SK-MEL-5 (cell line): ENCODE results near the gene SEMA3C. TPM values are rescaled to one million over a fixed set of nuclear protein-coding genes. Genes with fewer than 3 reads are reported as not detected.

Experiments used
- DNase-seq: peaks from one replicate; pipeline ENCODE4 v3.0.0-alpha.2; 2016; ENCODE audit warnings: low read depth, low spot score
- in situ Hi-C: cut with HindIII; loops from 2 replicates; pipeline ENCODE4 v1.10.0; 2016; ENCODE audit warnings: low sequenced_read_pairs, high pct_unique_total_duplicates, low pct_unique_long_range_greater_than_20kb
- total RNA-seq: library from RNA; depleted of rRNA; stranded (reverse); fragments of >200 nt; shearing (Covaris generic); gene quantifications from 2 replicates; pipeline ENCODE4 v1.2.3, GENCODE V29; 2014

The SEMA3C gene
- total RNA-seq, 1 experiment from 2014 or later: 26.4 TPM

DNA sequence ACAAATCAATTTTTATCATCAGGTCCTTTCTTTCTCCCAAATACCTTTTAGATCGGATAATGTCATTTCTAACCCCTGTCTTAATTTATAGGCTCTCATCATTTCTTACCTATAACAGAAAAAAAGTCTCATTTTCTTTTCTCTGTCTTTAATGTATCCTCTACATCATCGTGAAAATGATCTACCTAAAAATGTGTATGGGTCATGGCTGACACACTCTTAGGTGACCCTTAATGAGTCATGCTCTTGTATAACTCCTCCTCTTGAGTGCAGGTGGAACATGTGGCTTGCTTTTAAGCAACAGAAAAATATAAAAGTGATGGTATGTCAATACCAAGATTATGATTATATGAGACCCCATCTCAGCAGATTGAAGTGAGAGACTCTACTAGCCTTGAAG lies 139.4 kb downstream of the SEMA3C start:
- in situ Hi-C loops: no loop called here
- no peak for DNase-seq

GRCh38 chr7:80775897-80776296 lies 143.0 kb downstream of the SEMA3C start:
- in situ Hi-C loops: no loop called here
- no peak for DNase-seq

- no peak for DNase-seq
Observed at GRCh38 chr7:80775482-80775881, 143.4 kb downstream of the SEMA3C start.

GRCh38 chr7:80774843-80775242 lies 144.0 kb downstream of the SEMA3C start:
- in situ Hi-C loops: no loop called here
- DNase-seq: no peak

More at GRCh38 chr7:80775482-80775881, 143.4 kb downstream of the SEMA3C start:
- in situ Hi-C loops: no loop called here

- no peak for DNase-seq
- in situ Hi-C loops: no loop called here
Observed at GRCh38 chr7:80773787-80774508, 144.9 kb downstream of the SEMA3C start.

- in situ Hi-C loops: no loop called here
- DNase-seq: no peak
Observed at GRCh38 chr7:80772347-80772993, 146.4 kb downstream of the SEMA3C start.

DNA sequence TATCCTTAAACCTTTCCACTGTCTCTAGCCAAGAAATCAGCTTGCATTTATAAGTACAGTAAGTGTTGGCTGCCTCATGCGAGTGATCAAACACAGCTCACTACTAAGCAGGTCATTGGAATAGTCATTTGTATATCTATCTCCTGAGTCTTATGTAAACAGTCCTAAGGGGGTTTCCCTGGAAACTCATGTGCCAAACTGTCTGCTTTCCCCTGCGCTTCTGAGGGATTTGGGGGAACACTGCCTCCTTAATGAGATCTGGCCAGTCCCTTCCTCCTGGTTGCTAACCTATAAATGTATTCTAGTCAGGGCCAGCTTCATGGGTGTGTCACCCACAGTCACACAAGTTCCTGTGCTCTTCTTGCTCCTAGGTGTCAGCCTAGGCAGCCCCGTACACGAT lies 147.3 kb downstream of the SEMA3C start:
- in situ Hi-C loops: no loop called here

GRCh38 chr7:80770675-80771081 lies 148.2 kb downstream of the SEMA3C start:
- DNase-seq: no peak

More for the DNA sequence above, 147.3 kb downstream of the SEMA3C start:
- no peak for DNase-seq

GRCh38 chr7:80770061-80770460 lies 148.8 kb downstream of the SEMA3C start:
- no peak for DNase-seq
- in situ Hi-C loops: no loop called here

More at GRCh38 chr7:80770675-80771081, 148.2 kb downstream of the SEMA3C start:
- in situ Hi-C loops: no loop called here

GRCh38 chr7:80768756-80769155 lies 150.1 kb downstream of the SEMA3C start:
- in situ Hi-C loops: no loop called here
- DNase-seq: no peak

GRCh38 chr7:80767654-80768053 lies 151.2 kb downstream of the SEMA3C start:
- no peak for DNase-seq
- in situ Hi-C loops: no loop called here

- in situ Hi-C loops: no loop called here
- DNase-seq: no peak
Observed at GRCh38 chr7:80766724-80767123, 152.1 kb downstream of the SEMA3C start.

DNA sequence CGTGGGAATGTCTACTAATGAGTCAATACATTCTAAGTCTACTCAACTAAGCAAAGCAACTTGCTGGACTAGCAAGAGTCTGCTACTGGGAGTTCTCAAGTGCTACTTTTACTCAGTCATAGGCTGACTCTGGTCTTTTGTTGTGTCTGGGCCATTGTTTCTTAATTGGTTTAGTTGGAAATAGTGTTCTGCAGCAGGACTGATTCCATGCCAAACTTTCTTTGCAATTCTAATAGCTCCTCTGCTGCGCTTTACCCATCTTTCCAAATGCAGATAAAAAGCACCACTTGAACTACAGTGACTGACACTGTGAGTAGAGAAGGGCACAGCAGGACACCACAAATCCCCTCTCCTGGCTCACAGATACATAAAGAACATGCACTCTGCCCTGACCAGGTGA lies 154.7 kb downstream of the SEMA3C start:
- peak; percentile 25 for DNase-seq
- in situ Hi-C loops: no loop called here

GRCh38 chr7:80763704-80764103 lies 155.1 kb downstream of the SEMA3C start:
- in situ Hi-C loops: no loop called here
- DNase-seq: no peak

- in situ Hi-C loops: no loop called here
- peak; percentile 99 for DNase-seq
Observed at GRCh38 chr7:80763289-80763688, 155.6 kb downstream of the SEMA3C start.

DNA sequence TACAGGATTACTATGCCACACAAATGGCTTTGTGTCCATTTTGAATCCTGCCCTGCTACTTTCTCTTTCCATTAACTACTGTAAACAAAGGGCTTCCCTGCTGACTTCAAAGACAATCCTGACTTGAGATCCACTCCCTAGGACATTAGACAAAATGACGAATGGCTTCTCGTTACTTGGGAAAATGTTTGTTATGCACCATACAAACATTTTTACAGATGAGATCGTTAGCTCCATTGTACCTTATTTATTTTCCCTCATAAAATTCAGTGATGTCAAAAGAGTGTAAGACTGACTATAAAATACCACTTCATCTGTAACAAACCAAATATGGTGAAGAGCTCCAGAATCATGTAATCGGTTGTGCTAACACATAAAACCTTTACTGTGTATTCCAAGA lies 158.6 kb downstream of the SEMA3C start:
- peak; percentile 37 for DNase-seq
- in situ Hi-C loops: no loop called here

DNA sequence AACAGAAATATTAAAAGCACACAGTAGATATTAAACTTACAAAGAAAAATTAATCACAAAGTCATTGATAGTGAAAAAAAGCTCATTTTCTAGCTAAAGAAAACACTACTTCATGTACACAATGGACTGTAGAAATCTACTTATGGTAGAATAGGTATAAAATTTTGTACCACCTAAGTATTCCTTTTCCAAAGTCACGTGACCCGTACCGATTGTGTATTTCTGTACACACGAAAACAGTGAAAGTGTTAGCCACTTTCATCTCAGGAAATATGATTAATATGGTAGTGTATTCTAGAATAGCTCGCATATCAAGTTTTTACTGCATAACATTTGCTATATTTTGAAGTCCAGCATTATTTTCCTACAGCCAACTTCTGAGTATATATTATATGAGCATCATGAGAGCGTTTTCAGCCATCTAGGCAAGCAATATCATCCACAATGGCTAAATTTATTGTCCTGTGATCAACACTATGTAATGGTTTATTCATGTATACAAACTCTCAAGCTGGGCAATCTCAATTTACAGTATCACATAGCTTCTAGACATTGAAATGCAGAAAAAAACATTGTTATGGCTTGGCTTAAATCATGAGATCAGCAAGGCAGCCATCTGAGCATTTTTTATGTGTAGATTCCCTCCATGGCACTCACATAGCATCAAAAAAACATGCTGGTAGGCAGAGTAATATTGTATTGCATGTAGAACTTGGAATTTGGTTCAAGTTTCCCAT lies 165.7 kb downstream of the SEMA3C start:
- DNase-seq: no peak
- in situ Hi-C loops: no loop called here

DNA sequence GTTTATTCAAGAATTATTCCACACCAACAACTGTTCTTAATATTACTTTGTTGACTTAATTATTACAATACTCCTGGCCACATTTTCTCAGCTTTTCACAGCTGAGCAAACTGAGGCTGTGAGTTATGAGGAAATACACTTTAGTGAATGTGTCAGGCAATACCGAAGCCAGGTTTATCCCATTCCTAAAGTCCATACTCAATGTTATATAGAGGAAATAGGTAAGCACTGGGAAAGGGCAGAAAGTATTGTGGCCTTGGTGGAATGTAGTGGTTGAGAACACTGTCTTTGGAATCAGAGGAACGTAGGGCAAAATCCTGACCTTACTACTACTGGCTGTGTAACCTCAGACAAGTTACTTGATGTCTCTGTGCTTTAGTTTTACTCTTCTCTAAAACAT lies 169.6 kb downstream of the SEMA3C start:
- DNase-seq: no peak
- in situ Hi-C loops: no loop called here
